ENCODE data around the gene CCNY.

GRCh38 chr10:35362701-35363350 lies 26.5 kb downstream of the CCNY start:
- TF ChIP-seq POLR2AphosphoS5 (IDR thresholded peaks at IDR 0.05; ENCODE audit: low read depth, low read length) (no peak), POLR2A (IDR thresholded peaks at IDR 0.05; ENCODE audit: low read depth, low read length) (no peak), TAF1 (IDR thresholded peaks at IDR 0.05; ENCODE audit: low read depth, low read length) (no peak)

All from GM12891 (cell line).